Measurements from ENCODE around the gene C4BPB. TPM values are rescaled to one million over a fixed set of nuclear protein-coding genes. Genes with fewer than 3 reads are reported as not detected.

Gene C4BPB
- total and polyA plus RNA-seq, 2 of the 8 experiments (the other 6 are each of a cell fraction or from before 2014, with no cell fraction given): not detected

DNA sequence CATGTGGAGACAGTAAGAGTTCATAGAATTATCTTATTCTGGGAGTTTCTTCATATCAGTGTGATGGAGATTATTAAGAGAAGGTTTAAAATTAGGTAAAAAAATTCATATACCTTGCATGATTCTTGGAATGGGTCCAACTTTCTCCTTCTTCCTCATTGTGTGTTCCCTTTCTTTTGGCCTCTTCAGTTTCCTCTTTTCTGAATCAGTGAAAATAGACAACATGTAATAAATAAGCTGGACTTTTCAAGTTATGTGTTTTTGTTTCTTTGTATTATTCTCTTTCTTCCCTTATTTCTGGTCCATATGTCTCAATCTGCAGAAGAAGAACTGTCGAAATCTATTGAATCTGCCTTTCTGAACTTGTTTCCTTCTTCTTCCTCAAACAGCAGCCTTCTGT is 45.9 kb downstream of the C4BPB start:
- WGBS, 2 experiments (ENCODE audit: extremely low coverage in 1 of 2, insufficient coverage in 1 of 2, insufficient read length in 1 of 2, insufficient replicate concordance in 2 of 2, low coverage in 1 of 2, low lambda C conversion rate in 2 of 2, missing lambda C conversion rate in 1 of 2): 81% methylated on average over 1 of the region's 1 CpG; no CpG with 5 or more reads in 1 of the 2 experiments
- Histone ChIP-seq H4K91ac (replicated peaks; ENCODE audit: insufficient read length, low read length) (no peak overlapping the region), H3K27me3 (replicated peaks in 1 of 4; ENCODE audit: control insufficient read depth in 3 of 4, extremely low read depth in 1 of 4, insufficient read depth in 3 of 4, low read length in 3 of 4) (no peaks in the 10 kb centered on the region), H2AFZ (ENCODE audit: low read length) (no peak overlapping the region), H2BK5ac (ENCODE audit: low read depth, low read length) (no peak overlapping the region), H3K79me2 (ENCODE audit: control insufficient read depth in 1 of 2, insufficient read depth in 2 of 2, low read length in 2 of 2) (no peaks in the 10 kb centered on the region), H4K5ac (ENCODE audit: insufficient read length, low read depth, low read length) (no peak overlapping the region), H2AK5ac (ENCODE audit: low read depth, low read length) (no peak overlapping the region), H4K20me1 (replicated peaks in 1 of 2; ENCODE audit: control insufficient read depth in 1 of 2, insufficient read depth in 2 of 2, low read length in 2 of 2) (no peaks in the 10 kb centered on the region), H2BK15ac (ENCODE audit: low read length) (no peak overlapping the region), H3K27ac (ENCODE audit: low read depth, low read length) (no peak overlapping the region), H2BK20ac (ENCODE audit: low read length) (no peak overlapping the region), H3K4me3 (ENCODE audit: extremely low read depth in 1 of 4, insufficient read depth in 2 of 4, low read depth in 3 of 4, low read length in 4 of 4) (no peak overlapping the region), H3K4ac (replicated peaks; ENCODE audit: insufficient read length, low read depth, low read length) (no peak overlapping the region), H3K14ac (ENCODE audit: insufficient read length) (no peak overlapping the region), H2BK120ac (replicated peaks; ENCODE audit: low read depth, low read length) (no peak overlapping the region), H3K4me1 (replicated peaks in 1 of 4; ENCODE audit: control insufficient read depth in 3 of 4, insufficient read depth in 4 of 4, low read length in 3 of 4) (no peaks in the 10 kb centered on the region), H3K79me1 (ENCODE audit: low read depth, low read length) (no peaks in the 10 kb centered on the region), H3K23ac (ENCODE audit: insufficient read length) (no peak overlapping the region), H3K9me3 (ENCODE audit: insufficient read depth in 2 of 2, low read depth in 1 of 2, low read length in 1 of 2) (no peaks in the 10 kb centered on the region), H3K36me3 (ENCODE audit: control insufficient read depth in 2 of 4, insufficient read depth in 4 of 4, low read length in 3 of 4) (no peaks in the 10 kb centered on the region), H3K9ac (replicated peaks in 1 of 4; ENCODE audit: extremely low read depth in 1 of 4, low read depth in 3 of 4, low read length in 3 of 4) (no peak overlapping the region), H3K18ac (ENCODE audit: extremely low read depth, low read length) (no peak overlapping the region), H3K56ac (replicated peaks; ENCODE audit: insufficient read length, low read depth, low read length) (no peak overlapping the region), H3K23me2 (ENCODE audit: low read depth, low read length) (no peaks in the 10 kb centered on the region), H2BK12ac (ENCODE audit: low read depth, low read length) (no peak overlapping the region), H3K4me2 (ENCODE audit: insufficient read depth in 1 of 2, low read depth in 2 of 2, low read length in 2 of 2) (no peak overlapping the region), H4K8ac (ENCODE audit: extremely low read depth, insufficient read depth, low read length) (no peak overlapping the region)
- DNase-seq (ENCODE audit: low read depth in 1 of 2, low spot score in 2 of 2): no peak
- POLR2A ChIA-PET (ENCODE audit: partially characterized antibody): no interaction called here
- TF ChIP-seq FOSL1 (IDR thresholded peaks at IDR 0.05; ENCODE audit: insufficient read depth, low read depth, low read length) (no peak), TEAD4 (IDR thresholded peaks at IDR 0.05; ENCODE audit: low read depth, low read length) (no peak), SRF (IDR thresholded peaks at IDR 0.05; ENCODE audit: low read depth, low read length) (no peak)
- CTCF ChIA-PET (ENCODE audit: partially characterized antibody): interaction anchor here (1.5 to 1.6 kb wide), 2 partner anchors 25 to 58 kb away, joined by 3 read pairs; no protein-coding TSS in a partner anchor
- no peak for FAIRE-seq

Data from H1 (cell line).